PFSK-1 (cell line): Measurements from ENCODE around the gene EPO.

Experiments
- FOXP2 ChIP-seq: optimal IDR thresholded peaks from 2 replicates; pipeline ENCODE3; 2011; ENCODE audit warnings: borderline replicate concordance, control low read depth, inconsistent platforms; ENCODE audit not compliant: insufficient read depth; ENCODE audit errors: extremely low read length, extremely low read depth
- POLR2AphosphoS5 ChIP-seq: IDR thresholded peaks from 2 replicates; pipeline ENCODE4 v1.6.1; 2012; ENCODE audit warnings: low read depth, mild to moderate bottlenecking, control low read depth, low read length, moderate library complexity
- REST ChIP-seq, 2 experiments: IDR thresholded peaks; 2 replicates each; pipeline versions ENCODE4 v1.6.1 to v1.8.0; 2011 to 2012; ENCODE audit warnings: low read depth in 2 of 2, low read length in 2 of 2, control low read depth in 1 of 2, inconsistent platforms in 1 of 2, mild to moderate bottlenecking in 1 of 2, moderate library complexity in 1 of 2; ENCODE audit not compliant: insufficient read depth in 1 of 2
- SIN3A ChIP-seq: IDR thresholded peaks from 2 replicates; pipeline ENCODE4 v1.6.1; 2012; ENCODE audit warnings: mild to moderate bottlenecking, low read length, moderate library complexity, borderline replicate concordance; ENCODE audit not compliant: insufficient read depth
- TAF1 ChIP-seq: IDR thresholded peaks from 2 replicates; pipeline ENCODE4 v1.6.1; 2012; ENCODE audit warnings: low read length, control low read depth, borderline replicate concordance; ENCODE audit not compliant: insufficient read depth

- no peak for TF ChIP-seq POLR2AphosphoS5
- no peak for TF ChIP-seq TAF1
- no peak for TF ChIP-seq REST (IDR thresholded peaks at IDR 0.05; ENCODE audit: insufficient read depth in 1 of 2, low read depth in 2 of 2, low read length in 2 of 2)
- TF ChIP-seq SIN3A, result no peak
- no peak for TF ChIP-seq FOXP2
Measured at GRCh38 chr7:100720279-100720670, at the start of gene EPO.
